Skin of body (tissue), 2 donors: ENCODE measurements around the gene GATM. TPM values are rescaled to one million over a fixed set of nuclear protein-coding genes. Genes with fewer than 3 reads are reported as not detected.
"Not testable (repeated sequence)": the region's sequence is repeated elsewhere in the genome, so short reads cannot be mapped to it uniquely, and the experiment has no call there.

Experiments used
- DNase-seq: peaks from one replicate; lab custom pipeline; 2025; lab: John Stamatoyannopoulos, UW
- total RNA-seq: library from RNA; depleted of rRNA; stranded (reverse); fragments of >200 nt; gene quantifications from one replicate; pipeline ENCODE4 v1.2.3, GENCODE V29; 2014

The GATM gene
- total RNA-seq, 1 donor from 2014 or later, result 132 TPM

DNA sequence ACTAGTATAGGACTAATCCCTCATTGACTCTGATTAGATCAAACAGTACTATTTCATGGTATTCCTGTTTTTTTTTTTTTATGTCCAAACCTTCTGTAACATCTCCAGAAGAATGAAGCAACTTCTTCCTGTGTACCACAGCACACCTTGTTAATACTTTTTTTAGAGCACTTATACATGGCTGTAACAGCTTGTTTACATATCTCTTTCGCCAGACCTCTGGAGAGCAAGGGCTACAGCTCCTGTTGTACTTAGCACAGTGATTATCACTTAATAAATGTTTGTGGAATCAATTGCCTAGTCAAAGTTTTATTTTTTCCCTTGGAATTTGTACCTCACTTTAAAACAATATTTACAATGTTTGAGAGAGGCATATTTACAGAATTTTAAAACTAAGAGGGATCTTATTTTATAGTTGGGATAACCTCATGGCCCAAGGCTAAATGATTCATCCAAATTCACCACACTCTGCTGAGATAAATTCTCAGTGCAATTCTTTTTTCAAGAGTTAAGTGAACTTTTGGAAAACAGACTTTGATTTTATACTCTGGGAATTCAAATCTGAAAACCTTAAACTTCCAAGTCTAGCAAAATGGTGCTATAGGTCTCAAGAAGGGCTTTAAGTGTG, 9.2 kb upstream of the GATM start:
- no peak for DNase-seq

DNA sequence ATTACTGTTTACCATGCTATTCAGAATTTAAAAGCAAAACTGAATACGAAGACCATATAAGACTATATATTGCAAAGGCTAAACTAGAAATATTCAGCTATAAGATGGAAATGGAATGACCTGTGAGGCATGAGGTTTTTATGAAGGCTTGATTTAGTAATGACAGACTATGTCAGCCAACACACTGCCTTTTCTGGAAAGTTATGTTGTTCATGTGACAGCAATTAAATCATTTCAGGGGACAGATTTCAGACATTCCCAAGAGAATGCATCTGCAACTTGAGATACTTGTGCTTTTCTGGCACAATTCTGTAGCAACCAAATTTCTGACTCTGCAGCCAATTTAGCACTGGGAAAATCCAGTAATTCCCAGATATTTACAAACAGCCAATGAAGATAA, 8.6 kb upstream of the GATM start:
- peak; percentile 67 for DNase-seq

DNA sequence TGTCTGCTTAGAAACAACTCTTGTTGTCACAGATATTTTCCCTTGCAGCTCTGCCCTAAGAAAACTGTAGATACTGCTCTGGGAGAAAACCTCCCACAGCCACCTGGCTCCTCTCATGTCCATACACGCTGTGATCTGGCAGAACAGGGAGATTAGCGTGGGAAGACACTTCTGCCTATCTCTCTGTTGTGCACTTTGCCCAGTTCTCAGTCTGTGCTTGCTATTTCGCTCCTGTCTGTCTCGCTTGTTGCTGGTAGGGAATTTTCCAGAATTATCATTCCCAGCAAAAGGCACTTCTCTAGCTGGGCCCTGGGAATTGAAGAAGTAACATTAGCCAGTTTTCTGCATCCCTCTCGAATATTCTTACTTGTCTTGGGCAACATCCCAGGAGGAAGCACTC, 8.1 kb upstream of the GATM start:
- no peak for DNase-seq

DNA sequence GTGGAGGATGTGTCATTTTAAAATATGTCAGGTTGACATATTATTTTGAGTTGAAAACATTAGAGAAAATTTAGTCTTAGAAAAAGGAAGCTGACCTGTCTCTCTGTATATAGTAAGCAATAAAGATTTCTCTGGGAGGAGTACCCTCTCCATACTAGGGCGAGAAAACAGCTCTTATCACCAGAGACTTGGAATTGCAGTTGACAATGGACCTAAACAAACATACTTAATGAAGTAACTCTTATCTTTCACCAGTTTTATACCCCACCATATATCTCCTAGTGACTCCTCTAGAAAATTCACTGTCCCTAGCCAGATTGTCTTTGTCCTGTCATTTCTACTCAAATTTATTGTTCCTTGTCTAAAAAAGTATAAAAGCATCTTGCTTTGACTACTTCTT, 7.2 kb upstream of the GATM start:
- DNase-seq, result no peak

DNA sequence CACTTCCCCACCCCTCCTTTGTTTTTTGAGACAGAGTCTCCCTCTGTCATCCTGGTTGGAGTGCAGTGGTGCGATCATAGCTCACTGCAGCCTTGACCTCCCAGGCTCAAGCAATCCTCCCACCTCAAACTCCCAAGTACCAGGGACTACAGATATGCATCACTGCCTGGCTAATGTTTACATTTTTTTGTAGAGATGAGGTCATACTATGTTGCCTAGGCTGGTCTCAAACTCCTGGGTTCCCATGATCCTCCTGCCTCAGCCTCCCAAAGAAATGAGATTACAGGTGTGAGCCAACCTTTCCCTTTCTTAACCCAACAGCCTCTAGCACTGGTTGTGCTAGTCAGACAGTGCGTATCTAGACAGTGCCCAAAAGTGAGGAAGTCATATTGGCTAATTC, 6.4 kb upstream of the GATM start:
- no peak for DNase-seq

DNA sequence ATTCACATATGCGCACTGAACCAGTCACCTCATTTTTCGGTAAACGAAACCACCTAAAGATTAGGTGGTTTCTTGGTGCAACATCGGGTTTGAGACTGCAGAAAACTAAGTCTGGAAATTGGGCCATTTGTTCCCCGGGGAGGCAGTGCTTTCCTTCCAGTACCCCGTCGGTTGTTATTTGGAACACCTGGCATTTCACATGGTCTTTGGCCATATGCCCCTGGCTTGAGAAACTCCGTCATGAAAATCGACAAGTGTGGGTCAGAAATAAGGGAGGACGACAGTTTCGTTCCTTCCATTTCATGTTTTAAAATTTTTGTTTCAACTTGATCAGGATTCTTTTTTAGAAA, 544 bp upstream of the GATM start:
- no peak for DNase-seq

DNA sequence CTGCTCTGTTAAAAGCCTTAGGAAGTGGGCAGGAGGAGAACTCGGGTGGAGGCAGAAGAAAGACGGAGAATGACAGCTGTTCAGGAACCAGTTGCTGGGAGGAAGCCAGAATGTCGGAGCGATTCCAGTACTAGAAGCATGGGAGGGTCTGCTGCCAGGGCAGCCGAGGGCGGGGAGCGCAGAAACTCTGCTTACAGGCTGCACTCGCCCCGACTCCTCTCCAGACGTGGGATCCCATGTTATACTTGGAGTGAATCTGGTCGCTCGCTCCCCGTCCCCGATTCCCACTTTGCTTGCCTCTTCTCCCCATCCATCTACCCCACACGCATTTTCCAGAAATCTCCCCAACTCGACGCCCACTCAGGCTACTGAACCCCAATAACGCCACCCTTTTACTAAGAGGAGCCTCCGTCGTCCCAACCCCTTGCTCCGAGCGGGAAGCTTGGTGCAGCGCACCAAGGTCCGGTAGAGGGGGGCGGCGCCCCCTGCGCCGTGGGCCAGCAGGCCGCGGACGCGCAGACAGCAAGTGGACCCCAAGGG, 665 bp downstream of the GATM start:
- peak; percentile 31 for DNase-seq

DNA sequence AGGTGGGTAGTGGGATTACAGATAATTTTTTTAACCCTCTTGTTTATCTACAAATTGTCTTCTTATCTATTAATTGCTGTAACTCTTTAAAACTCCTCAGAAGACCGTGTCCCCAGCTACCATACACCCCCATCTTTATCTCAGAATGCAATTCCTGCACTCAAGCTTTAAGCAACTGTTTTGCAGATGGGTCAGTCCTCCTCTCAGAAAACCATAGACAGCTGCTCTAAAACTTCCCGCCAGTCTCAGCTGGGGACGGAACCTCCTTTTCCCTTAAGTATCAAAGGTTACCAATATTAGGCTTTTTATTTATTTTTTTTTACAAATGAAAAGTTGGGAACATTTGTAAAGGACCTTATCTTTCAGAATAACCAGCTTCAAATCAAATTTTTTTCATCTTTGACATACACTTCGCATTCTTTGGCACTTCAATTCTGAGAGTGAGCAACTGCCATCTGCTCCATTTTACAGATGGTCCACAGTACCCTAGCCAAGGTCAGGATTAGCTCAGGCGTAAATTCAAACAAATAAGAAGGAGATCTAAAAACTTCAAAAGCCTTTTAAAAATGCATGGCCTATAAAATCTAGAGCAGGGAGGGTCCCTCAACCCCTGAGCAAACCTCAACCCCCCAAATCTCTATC, 1.3 kb downstream of the GATM start:
- DNase-seq, result no peak

DNA sequence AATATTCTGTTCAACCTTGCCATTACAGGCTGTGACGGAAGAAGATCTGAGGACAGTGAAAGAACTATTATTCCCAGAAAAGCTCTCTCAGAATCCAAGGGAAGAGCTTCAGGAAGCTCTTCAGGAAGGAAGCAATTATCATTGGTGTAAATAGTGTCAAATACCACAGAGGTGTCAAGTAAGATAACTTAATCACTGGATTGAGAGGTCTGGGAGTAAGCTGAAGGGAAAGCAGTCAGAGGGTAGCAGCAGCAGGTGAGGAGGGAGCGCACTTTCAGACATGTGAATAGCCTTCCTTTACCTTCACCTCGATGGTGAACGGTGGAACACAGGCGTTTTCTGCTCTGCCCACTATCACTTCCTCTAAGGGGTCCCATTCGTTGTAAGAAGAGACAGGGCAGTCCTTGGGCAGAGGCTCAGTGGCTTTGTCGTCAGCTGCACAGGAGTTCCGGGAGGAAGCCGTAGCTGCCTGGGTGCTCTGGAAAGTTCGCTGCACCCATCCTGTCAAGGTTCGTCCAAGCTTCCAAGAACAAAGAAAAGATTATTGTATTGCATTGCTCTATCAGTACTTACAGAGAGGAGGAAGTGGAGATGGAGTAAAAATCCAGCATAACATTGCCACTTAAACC, 1.9 kb downstream of the GATM start:
- DNase-seq, result no peak

DNA sequence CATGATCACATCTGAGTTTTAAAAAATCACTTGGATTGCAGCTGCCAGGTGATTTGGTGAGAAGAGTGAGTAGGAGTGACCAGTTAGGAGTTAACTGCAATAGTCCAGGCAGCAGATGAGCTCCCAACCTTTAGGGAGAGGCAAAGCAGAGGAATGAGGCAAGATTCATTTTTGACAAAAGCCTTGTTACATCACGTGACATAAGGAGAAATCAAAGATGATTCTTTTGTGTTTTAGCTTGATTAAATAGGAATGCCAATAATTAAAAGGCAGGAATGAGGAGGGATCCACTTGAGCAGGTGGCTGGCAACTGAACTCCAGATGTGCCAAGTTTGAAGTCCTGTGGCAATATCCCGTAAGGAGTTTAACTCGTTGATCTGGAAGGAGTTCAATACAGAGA, 2.5 kb downstream of the GATM start:
- no peak for DNase-seq

DNA sequence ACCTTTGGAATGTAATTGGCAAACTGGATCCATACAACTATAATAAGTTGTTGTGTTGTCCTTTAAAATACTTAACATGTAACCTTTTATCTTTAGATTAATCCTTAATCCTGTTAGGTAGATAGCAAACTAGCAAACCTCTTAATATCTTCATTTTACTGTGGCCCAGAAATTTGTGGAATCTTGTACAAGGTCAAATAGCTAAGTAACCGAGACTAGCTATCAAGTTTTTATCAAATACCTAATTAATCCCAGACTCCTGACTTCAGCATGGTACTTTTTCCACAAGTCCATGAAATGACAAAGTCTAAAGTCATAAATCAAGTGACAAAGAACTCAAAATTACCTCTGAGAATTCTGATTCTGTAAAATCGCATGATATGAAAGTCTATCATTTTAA, 4.4 kb downstream of the GATM start:
- no peak for DNase-seq

DNA sequence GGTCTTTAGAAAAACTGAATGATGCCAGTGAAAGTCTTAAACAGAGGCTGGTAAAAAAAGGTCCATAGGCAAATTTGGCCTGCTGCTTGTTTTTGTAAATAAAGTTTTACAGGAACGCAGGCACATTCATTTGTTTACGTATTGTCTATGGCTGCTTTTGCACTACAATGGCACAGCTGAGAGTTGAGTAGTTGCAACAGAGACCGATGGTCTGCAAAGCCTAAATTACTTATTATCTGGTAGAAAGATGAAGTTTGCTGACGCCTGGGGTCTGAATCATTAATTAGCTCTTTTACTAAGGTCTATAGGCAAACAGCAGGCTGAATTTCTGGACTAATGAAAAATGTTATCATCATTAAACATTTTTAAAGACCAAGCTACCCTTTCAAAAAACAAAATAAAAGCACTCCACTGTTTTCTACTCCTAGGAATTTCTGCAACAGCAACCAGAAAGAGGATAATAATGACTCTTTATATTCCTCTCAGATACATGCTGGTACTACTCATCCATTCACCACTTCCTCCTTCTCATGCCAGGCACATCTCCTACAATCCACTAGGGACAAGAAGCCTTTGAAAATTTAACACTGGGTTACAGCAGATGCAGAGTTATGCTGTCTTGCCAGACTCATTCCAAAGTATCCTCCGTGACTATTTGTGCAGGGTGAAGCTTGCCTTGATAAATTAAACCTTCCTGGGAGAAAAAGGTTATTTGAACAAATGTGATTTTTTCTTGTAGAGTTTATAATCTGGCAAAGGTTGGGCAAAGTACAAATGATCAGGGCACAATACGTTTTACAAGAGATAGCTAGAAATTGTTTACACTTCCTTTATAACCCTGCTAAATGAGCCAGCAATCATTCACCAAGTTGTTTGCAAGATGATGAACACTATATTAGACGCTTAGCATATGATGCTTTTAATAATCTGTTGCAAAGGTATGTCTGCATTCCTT, 6.0 kb downstream of the GATM start:
- no peak for DNase-seq

DNA sequence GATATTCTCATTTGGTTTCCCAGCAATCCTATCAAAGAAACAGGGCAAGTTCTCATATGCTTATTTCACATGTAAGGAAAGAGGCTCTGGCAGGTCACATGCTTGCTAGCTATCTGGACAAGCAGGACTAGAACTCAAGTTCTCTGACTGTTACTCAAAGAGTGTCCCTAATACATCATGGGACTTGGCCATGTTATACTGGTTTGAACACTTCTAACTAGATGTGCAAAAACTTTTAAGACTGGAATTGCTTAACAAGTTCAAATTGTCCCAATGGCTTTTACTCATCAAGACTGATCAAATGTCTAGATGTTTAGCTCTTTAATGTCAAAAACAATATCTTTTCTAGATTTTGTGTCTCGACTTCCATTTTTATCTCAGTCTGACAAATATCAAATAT, 6.8 kb downstream of the GATM start:
- no peak for DNase-seq

DNA sequence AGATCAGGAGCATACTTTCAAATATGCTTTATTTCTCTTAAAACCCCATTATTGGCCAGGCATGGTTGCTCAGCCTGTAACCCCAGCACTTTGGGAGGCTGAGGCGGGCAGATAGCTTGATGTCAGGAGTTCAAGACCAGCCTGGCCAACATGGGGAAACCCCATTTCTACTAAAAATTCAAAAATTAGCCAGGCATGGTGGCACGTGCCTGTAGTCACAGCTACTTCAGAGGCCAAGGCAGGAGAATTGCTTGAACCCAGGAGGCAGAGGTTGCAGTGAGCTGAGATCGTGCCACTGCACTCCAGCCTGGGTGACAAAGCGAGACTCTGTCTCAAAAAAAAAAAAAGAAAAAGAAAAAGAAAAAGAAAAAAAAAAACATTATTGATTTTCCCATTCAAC, 8.3 kb downstream of the GATM start:
- not testable (repeated sequence) for DNase-seq

DNA sequence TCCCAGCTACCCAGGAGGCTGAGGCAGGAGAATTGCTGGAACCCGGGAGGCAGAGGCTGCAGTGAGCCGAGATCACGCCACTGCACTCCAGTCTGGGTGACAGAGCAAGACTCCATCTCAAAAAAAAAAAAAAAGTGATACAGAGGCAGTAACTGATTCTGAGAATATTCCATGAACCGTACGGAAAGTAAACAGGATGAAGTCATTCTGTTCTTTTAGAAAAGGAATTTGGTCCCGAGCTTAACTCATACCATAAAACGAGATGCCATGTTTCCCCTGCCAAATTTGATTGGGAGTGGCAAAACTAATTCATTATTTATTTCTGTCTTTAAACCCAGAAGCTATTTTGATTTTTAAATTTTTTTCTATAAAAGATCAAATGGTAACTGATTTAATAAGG, 11.1 kb downstream of the GATM start:
- not testable (repeated sequence) for DNase-seq

DNA sequence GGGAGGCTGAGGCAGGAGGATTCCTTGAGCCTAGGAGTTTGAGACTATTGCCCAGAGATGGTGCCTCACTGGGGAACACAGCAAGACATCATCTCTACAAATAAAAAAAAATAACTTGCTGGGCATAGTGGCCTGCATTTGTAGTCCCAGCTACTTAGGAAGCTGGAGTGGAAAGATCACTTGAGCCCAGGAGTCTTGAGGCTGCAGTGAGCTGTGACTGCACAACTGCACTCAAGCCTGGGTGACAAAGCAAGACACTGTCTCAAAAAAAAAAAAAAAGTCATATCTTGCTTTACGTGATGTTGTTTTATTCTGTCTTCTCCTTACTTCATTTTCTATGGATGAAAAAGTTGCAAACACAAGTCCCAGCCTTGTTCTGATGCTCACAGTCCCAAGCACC, 14.1 kb downstream of the GATM start:
- DNase-seq, result no peak

DNA sequence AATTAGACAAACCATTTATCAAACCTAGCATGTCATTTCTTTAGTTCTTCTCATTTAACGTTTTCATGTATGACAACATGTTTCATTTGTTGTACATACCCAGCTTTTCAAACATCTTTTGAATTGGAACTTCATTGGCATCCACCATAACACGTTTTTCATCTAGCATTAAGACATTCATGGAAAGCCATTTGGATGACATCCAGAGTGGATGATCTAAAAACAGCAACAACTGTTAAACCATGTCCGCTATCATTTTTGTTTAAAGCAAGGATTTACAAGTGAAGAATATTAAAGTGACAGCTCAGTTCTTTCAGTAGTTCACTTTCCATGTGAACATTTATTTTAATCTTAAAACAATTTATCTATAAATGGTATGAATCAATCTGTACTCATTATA, 14.5 kb downstream of the GATM start:
- DNase-seq, result no peak

DNA sequence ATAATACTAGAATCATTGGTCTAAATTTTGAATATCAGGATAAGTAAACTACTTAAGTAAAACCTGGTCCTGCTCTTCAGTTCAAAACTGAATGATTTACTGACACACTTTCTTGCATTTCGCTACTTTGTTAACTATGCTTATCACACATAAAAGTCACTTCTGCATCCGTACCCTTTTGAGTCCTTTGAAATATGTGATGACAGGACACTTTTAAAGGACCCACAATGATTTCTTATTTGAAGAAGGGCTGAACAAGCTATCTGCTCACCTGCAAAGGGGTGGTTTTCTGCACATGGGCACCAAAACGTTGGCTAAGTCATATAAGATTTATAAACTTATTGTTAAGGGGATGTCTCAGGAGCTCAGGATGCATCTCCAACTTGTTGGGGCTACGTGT, 15.0 kb downstream of the GATM start:
- DNase-seq, result no peak

DNA sequence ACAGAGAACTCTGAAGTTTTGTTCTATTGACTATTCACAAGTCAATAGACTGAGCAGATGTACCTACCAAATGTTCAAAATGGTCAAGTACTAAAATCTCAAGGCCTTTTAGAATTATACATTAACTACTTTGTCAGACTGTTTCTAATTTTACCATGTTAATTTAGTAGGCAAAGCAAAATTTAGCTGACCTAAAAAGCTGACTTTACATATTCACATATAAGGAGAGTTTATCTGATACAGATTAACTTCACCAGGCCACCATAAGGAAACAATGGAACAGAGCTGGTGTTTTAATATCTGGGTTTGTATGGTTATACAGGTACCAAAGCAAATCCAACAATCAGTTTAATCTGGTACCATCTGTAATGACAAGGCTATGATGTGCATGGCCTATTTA, 15.9 kb downstream of the GATM start:
- DNase-seq, result no peak

DNA sequence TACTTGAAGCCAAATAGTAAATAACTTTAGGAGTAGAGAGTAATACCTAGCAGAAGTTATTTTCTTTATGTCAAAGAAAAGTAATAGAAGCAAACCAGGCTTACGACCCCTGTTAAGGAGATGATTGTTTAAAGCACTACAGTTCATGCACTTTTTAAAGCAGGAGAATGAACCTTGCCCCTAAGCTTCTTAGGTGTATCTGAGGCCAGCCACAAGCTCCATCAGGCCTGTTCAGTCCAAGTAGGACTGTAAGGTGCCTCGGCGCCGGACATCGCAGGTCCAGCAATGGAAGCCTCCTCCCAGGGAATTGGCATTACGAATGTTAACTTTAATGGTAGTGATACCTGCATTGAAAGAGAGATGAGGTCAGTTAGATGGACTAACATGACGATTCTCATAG, 16.5 kb downstream of the GATM start:
- no peak for DNase-seq

DNA sequence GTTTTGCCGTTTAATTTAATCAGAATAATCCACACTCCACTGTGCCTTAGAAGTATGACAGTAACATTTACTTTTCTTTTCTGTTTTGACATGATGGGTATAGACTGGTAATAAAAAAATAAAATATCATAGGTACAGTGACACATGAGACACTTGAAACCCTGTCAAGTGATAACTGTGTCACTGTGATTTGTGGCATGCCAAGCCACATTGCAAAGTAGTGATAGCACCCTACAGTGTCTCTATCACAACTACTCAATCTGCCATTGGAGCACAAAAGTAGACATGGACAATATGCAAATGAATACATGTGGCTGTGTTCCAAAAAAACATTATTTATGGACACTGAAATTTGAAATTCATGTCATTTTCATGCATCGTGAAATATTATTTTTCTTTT, 22.5 kb downstream of the GATM start:
- no peak for DNase-seq

DNA sequence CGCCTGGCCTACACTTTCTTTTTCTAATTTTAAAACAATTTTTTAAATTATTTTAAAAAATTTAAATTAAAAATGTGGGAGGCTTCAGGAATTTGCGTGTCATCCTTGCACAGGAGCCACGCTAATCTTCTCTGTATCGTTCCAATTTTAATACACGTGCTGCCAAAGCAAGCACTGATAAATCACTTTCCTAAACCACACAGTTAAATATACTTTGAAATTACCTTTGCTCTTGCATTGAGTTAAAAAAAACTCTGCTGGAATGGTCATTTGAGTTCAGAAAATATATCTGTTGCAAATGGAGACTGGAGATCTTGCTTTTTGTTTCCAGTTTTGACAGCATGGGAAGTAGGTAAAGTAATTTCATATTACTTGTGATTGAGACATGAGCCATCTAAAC, 23.6 kb downstream of the GATM start:
- DNase-seq, result no peak
